ENCODE measurements around the gene OR6V1. TPM values are rescaled to one million over a fixed set of nuclear protein-coding genes. Genes with fewer than 3 reads are reported as not detected.

The OR6V1 gene
- polyA plus RNA-seq, 2 of the 4 experiments (the other 2 are of a cell fraction) = not detected

DNA sequence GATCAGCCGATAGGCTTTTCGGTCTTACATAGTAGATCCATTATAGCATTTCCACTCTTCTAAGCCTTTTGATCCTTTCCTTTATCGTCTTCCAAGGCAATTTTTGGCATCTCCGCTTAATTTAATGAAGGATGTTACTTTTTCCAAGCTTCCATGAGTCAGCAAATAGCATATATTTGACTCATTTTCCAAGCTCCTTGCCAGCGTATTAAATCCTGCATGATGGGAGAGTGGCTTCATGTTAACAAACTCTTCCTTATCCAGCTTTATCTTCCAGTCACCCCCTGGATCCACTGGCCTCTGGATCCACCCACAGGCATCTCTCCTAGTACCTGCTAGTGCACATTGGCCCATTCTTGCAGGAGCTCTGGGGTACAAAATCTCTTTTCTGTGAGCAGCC is 38.2 kb upstream of the OR6V1 start:
- peak overlapping the region; percentile 37; the same call in 2 of the 3 replicates for H3K4me2 ChIP-seq

DNA sequence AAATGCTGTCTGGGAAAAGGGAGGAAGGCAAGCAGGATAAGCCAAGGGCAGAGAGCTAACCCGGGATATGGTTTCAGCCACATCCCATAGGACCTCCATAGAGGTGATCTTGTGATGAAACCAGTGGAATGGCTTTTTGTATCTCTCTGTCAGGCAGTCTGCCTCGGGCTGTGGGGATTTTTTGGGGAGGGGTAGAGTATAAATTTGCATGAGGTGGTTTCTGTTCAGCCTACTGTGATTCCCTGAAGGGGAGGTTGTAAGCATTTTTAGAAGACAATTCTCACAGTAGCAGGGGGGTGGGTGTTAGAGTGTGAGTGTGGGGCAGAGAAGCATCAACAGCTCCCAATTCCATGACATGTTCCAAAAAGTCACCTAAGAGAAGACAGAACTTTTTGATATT is 37.1 kb upstream of the OR6V1 start:
- no peaks in the 10 kb centered on the region for H3K9me3 ChIP-seq
- TF ChIP-seq, protein P1, sequence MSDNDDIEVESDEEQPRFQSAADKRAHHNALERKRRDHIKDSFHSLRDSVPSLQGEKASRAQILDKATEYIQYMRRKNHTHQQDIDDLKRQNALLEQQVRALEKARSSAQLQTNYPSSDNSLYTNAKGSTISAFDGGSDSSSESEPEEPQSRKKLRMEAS (IDR thresholded peaks at IDR 0.05) = no peak
- TF ChIP-seq, protein P2, sequence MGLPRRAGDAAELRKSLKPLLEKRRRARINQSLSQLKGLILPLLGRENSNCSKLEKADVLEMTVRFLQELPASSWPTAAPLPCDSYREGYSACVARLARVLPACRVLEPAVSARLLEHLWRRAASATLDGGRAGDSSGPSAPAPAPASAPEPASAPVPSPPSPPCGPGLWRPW (IDR thresholded peaks at IDR 0.05) = no peak
- TF ChIP-seq RFX5 (IDR thresholded peaks at IDR 0.05) = no peak
- no peak for TF ChIP-seq CBX8 (IDR thresholded peaks at IDR 0.05)
- no peak for TF ChIP-seq MAFK (IDR thresholded peaks at IDR 0.05; ENCODE audit: partially characterized antibody)
- TF ChIP-seq ZSCAN20 (CRISPR knock-in tag; IDR thresholded peaks at IDR 0.05) = no peak
- no peak for TF ChIP-seq HOXB13 (CRISPR knock-in tag; IDR thresholded peaks at IDR 0.05; ENCODE audit: low read depth)
- TF ChIP-seq CHD4 (IDR thresholded peaks at IDR 0.05; ENCODE audit: borderline replicate concordance) = no peak
- H3K4me1 ChIP-seq = peaks cover 13% of the 10 kb centered on the region; the same call in 2 of the 3 replicates
- H3K4me3 ChIP-seq = no peak overlapping the region
- ATAC-seq (no peak), DNase-seq (ENCODE audit: low read depth in 1 of 2, low spot score in 1 of 2) (no peak), FAIRE-seq (no peak)
- 34% methylated on average over 2 of the region's 2 CpGs for WGBS (ENCODE audit: missing lambda C conversion rate)
- H3K4me2 ChIP-seq = no peak overlapping the region
- POLR2A ChIA-PET = no interaction called here
- no peak overlapping the region for H3K27ac ChIP-seq
- CTCF ChIA-PET = interaction anchor here (8.7 kb wide), 1 partner anchor 201 kb away, joined by 62 read pairs; no protein-coding TSS in a partner anchor

More for the DNA sequence above, 38.2 kb upstream of the OR6V1 start:
- Histone ChIP-seq H3K27ac (peak overlapping the region in 1 of 2 experiments; percentile 43; a peak in 2 of 6 replicates), H3K9me3 (no peaks in the 10 kb centered on the region), H3K4me1 (peaks cover 13% of the 10 kb centered on the region; the same call in 2 of the 3 replicates), H3K4me3 (no peak overlapping the region)
- CTCF ChIA-PET = interaction anchor here (0.7 to 8.7 kb wide), 2 partner anchors 12 to 202 kb away, joined by 3 to 62 read pairs; no protein-coding TSS in a partner anchor
- TF ChIP-seq NFE2L2 (conservative IDR thresholded peaks at IDR 0.05; ENCODE audit: low read length) = 0 out of 2 replicates have a peak, but pooled peaks have one; percentile 13
- TF ChIP-seq MAFK (IDR thresholded peaks at IDR 0.05; ENCODE audit: partially characterized antibody) = peak; percentile 88
- TF ChIP-seq NPAS2 (CRISPR knock-in tag; IDR thresholded peaks at IDR 0.05; ENCODE audit: borderline replicate concordance) = no peak
- no peak for ATAC-seq
- POLR2A ChIA-PET = no interaction called here
- FAIRE-seq = no peak
- WGBS (ENCODE audit: missing lambda C conversion rate) = 45% methylated on average over 5 of the region's 5 CpGs
- peak in 1 of 2 experiments; percentile 7 for DNase-seq (ENCODE audit: low read depth in 1 of 2, low spot score in 1 of 2)

DNA sequence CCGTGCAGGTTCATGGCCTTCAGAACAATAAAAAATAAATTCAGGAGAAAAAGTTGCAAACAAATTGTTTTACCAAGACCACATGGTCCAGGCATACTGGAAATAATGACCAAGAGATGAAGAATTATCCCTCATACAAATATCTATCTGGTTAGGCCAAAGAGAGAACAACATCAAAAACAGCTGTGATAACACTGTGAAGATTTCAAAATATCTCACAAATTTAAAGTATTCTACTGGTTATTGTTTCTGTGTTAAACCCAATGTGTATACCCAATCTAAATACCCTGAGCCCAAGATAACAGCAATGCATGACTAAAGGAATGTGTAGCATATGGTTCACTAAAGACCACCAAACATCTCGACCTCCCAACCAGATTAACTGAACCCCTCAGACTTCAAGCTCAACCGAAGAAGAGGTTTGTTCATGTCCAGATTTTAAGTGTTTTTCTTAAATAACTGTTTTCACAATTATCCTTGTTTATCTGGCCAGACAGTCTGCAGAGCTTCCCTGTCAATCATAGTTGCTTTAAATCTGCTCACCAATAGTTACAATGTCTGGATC is 36.1 kb upstream of the OR6V1 start:
- no peak overlapping the region for H3K27ac ChIP-seq
- CTCF ChIA-PET = interaction anchor here (1.1 to 8.7 kb wide), 3 partner anchors 10 to 200 kb away, joined by 3 to 62 read pairs (median 4); no protein-coding TSS in a partner anchor
- POLR2A ChIA-PET = no interaction called here
- WGBS (ENCODE audit: missing lambda C conversion rate) = 31% methylated on average over 3 of the region's 3 CpGs
- H3K4me3 ChIP-seq = no peak overlapping the region
- H3K4me1 ChIP-seq = peaks cover 13% of the 10 kb centered on the region; the same call in 2 of the 3 replicates
- no peak for ATAC-seq
- no peak for FAIRE-seq
- H3K4me2 ChIP-seq = no peak overlapping the region
- H3K9me3 ChIP-seq = no peaks in the 10 kb centered on the region
- no peak for DNase-seq (ENCODE audit: low read depth in 1 of 2, low spot score in 1 of 2)
- no peak for TF ChIP-seq TP53 (CRISPR knock-in tag; IDR thresholded peaks at IDR 0.05)
- TF ChIP-seq NR3C1 (IDR thresholded peaks at IDR 0.05) = no peak
- no peak for TF ChIP-seq ESRRA (IDR thresholded peaks at IDR 0.05; ENCODE audit: borderline replicate concordance, low read length)
- TF ChIP-seq HOXA7 (CRISPR knock-in tag; IDR thresholded peaks at IDR 0.05) = no peak
- TF ChIP-seq POLR2AphosphoS2 (conservative IDR thresholded peaks at IDR 0.05; ENCODE audit: low read length) = no peak
- no peak for TF ChIP-seq JUN (IDR thresholded peaks at IDR 0.05)
- TF ChIP-seq CEBPB (IDR thresholded peaks at IDR 0.05) = no peak
- TF ChIP-seq PHF8 (IDR thresholded peaks at IDR 0.05; ENCODE audit: borderline replicate concordance, low read depth) = no peak
- TF ChIP-seq, protein P3, sequence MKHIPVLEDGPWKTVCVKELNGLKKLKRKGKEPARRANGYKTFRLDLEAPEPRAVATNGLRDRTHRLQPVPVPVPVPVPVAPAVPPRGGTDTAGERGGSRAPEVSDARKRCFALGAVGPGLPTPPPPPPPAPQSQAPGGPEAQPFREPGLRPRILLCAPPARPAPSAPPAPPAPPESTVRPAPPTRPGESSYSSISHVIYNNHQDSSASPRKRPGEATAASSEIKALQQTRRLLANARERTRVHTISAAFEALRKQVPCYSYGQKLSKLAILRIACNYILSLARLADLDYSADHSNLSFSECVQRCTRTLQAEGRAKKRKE (CRISPR knock-in tag; IDR thresholded peaks at IDR 0.05; ENCODE audit: low read depth) = no peak
- no peak for TF ChIP-seq FOSL2 (IDR thresholded peaks at IDR 0.05)
- no peak for TF ChIP-seq FOSL2 (CRISPR knock-in tag; IDR thresholded peaks at IDR 0.05)
- no peak for TF ChIP-seq NPAS2 (CRISPR knock-in tag; IDR thresholded peaks at IDR 0.05; ENCODE audit: borderline replicate concordance)
- no peak for TF ChIP-seq FOXS1 (CRISPR knock-in tag; IDR thresholded peaks at IDR 0.05)
- no peak for TF ChIP-seq CHD4 (IDR thresholded peaks at IDR 0.05; ENCODE audit: borderline replicate concordance)
- TF ChIP-seq MAZ (IDR thresholded peaks at IDR 0.05; ENCODE audit: borderline replicate concordance, low read depth, low read length) = no peak
- no peak for TF ChIP-seq HDAC2 (IDR thresholded peaks at IDR 0.05)
- no peak for TF ChIP-seq MYC (IDR thresholded peaks at IDR 0.05; ENCODE audit: borderline replicate concordance, low read length)
- TF ChIP-seq, protein P4, sequence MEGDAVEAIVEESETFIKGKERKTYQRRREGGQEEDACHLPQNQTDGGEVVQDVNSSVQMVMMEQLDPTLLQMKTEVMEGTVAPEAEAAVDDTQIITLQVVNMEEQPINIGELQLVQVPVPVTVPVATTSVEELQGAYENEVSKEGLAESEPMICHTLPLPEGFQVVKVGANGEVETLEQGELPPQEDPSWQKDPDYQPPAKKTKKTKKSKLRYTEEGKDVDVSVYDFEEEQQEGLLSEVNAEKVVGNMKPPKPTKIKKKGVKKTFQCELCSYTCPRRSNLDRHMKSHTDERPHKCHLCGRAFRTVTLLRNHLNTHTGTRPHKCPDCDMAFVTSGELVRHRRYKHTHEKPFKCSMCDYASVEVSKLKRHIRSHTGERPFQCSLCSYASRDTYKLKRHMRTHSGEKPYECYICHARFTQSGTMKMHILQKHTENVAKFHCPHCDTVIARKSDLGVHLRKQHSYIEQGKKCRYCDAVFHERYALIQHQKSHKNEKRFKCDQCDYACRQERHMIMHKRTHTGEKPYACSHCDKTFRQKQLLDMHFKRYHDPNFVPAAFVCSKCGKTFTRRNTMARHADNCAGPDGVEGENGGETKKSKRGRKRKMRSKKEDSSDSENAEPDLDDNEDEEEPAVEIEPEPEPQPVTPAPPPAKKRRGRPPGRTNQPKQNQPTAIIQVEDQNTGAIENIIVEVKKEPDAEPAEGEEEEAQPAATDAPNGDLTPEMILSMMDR (IDR thresholded peaks at IDR 0.05) = no peak
- TF ChIP-seq, protein P5, sequence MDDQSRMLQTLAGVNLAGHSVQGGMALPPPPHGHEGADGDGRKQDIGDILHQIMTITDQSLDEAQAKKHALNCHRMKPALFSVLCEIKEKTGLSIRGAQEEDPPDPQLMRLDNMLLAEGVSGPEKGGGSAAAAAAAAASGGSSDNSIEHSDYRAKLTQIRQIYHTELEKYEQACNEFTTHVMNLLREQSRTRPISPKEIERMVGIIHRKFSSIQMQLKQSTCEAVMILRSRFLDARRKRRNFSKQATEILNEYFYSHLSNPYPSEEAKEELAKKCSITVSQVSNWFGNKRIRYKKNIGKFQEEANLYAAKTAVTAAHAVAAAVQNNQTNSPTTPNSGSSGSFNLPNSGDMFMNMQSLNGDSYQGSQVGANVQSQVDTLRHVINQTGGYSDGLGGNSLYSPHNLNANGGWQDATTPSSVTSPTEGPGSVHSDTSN (IDR thresholded peaks at IDR 0.05) = no peak

All from A549 (cell line).